GM18508 (cell line): Measurements from ENCODE around the gene HSPA12A.

Source experiments
- ATAC-seq: cut with Tn5 transposase; IDR thresholded peaks from one replicate; pipeline ENCODE4 v1.9.1; 2021; ENCODE audit warnings: moderate number of reproducible peaks; ENCODE audit not compliant: insufficient read depth, unreplicated experiment

The HSPA12A gene

DNA sequence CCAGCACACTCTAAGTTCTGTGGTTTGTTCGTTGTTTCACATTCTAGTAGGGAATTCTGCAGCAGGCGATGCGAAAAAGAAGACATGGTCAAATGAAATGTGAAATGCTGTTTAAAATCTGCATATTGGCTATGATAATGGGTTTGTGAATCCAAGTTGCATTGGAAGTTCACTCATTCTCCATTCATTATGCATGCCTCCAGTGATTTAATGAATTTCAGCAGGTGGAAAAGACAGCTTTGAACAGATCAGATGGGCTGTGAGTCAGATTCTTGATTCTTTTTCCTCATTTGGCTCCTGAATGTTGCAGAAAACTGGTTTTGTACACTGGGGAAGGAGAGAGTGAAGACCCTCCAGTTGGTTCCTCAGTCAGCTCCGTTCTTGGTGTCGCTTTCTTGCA, 69.5 kb downstream of the HSPA12A start:
- ATAC-seq, result no peak

DNA sequence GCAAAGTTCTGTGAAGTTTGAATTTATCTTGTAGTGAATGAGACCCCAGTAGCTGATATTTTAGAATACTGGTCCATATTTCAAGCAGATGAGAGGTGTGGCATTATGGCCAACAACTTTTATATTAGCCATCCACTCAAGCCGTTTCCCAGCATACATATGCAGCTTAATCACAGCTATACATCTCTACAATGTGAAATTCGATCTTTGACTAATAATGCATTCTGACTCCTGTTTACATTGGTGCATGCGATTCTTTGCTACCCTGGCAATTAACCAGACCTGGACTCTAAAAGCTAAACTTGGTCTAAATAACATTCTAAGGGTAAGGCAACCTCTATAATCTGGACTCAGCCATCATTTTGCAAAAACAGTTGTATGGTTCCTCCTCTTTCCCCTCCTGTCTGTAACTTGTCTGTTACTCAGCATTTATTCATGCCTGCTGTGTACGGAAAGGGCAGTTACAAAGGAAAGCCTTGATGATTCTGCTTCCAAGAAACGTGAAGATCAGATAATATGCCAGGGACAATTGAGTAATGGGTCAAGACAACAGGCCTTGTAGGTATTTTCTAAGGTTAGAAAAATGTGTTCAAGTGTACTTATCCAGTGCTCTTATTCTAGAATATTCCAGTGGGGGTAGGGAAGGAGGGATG, 71.0 kb downstream of the HSPA12A start:
- ATAC-seq, result no peak

GRCh38 chr10:116670706-116671105, 71.7 kb downstream of the HSPA12A start:
- no peak for ATAC-seq

DNA sequence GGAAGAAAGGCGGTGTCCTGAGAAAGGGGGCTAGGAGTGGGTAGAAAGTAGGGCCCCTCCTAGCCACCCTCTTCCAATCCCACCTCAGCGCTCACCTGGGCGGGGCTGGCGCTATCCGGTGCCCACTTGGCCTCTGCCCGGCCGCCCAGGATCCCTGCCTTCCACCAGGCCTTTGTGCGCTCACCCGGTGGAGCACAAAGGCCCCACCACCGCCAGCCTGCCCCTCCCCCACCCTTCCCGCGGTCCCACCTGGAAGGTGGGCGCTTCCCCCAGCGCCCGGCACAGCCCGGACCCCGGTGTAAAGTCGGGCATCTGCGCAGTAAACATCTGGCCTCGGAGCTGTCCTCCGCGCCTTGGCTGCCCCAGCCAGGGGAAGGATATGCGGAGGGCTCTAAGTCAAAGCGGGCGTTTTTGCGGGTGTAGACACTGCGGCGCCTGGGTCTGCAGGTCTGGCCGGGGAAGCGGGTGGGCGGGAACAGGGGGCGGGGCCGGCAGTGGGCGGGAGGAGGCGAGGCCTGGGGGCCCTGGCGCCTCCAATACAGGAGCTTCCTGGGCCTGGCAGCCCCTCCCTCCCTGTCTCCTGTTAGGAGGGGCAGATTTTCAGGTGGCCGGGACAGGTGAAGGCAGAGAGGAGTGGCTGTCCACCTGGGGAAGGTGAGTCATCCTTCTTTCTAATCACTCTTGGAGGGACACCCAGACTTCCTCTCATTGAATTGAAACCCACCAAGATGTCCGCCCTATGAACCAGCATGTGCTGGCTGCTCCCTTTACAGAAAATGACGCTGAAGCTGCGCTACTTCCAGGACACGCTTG, 72.3 kb downstream of the HSPA12A start:
- ATAC-seq, result no peak

GRCh38 chr10:116669080-116669479, 73.3 kb downstream of the HSPA12A start:
- no peak for ATAC-seq

GRCh38 chr10:116668446-116668845, 73.9 kb downstream of the HSPA12A start:
- no peak for ATAC-seq

GRCh38 chr10:116668018-116668417, 74.3 kb downstream of the HSPA12A start:
- no peak for ATAC-seq

DNA sequence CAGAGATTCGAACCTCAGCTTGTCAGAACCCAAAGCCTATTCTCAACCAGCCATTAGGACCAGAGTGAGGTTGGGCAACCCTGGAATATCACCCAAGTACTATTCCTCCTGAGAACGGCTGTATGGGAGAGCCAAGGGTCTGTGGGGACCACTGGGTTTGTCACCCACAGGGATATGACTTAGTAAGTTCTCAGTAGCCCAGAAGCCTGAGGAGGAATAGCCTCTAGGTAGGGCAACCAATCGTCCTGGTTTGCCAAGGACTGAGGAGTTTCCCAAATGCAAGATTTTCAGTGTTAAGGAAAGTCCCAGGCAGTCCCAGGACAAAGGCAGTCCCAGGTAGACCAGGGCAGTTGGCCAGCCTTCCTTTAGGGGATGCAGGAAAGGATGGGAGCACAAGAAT, 74.9 kb downstream of the HSPA12A start:
- no peak for ATAC-seq

DNA sequence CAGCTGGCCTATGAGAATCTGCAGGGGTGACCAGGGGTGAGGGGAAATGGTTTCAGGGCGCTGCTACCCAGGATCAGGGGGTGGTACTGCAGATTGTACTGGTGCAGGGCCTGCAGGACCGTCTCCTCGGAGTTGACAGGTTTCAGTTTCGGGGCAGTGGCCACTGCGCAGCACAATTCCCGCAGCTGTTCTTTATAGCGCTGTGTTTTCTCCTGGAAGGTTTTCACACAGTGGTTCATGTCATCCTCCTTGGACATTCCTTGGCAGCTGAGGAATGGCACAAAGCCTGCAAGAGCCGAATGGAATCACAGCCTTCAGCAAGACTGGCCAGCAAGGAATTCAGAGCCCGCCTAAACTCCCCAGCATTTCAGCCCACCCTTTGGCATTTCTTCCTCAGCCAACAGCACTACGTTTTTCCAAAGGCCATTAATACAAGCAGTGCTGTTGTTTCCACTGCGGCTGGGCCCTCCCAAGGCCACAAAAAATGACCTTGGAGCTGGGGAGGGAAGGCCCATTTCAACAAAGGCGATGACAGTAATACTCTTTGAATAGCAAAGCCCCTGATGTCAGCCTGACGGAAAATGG, 76.7 kb downstream of the HSPA12A start:
- ATAC-seq, result no peak

DNA sequence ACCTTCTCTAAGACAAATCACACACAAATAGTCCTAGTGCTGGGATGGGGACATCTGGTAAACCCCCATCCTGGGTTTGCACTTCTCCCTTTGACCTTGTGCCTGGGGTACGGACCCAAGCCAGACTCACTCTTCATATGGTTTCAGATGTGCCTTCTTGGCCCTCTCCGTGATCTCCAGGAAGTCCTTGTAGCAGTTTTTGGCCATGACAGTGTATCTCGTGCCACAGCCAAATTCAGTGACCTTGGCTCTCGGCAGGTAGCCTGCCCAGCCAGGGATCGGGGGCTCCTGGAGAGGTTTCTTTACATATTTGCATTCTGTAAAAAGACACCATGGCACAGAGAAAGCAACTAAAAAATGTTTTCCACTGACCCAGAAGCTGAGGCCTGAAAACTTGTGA, 77.7 kb downstream of the HSPA12A start:
- no peak for ATAC-seq

GRCh38 chr10:116663342-116663741, 79.0 kb downstream of the HSPA12A start:
- no peak for ATAC-seq

DNA sequence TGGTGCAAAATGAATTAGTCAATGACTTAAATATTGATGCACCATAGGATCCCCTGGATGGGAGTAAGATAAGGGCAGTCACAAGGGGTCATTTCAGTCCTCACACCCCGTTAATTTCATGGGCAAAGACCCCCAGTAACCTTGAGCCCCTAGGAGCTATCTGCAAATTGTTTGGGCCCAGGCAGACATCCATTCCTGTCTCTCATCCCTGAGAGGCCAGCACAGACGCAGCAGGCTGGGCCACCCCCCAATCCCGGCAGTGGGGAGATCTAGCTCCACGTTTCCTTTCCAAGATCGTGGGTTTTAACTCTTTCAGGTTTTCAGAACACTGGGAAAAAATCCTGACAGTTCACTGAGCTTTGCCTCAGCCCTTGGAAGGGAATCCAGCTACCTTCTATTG, 81.5 kb downstream of the HSPA12A start:
- ATAC-seq, result no peak

DNA sequence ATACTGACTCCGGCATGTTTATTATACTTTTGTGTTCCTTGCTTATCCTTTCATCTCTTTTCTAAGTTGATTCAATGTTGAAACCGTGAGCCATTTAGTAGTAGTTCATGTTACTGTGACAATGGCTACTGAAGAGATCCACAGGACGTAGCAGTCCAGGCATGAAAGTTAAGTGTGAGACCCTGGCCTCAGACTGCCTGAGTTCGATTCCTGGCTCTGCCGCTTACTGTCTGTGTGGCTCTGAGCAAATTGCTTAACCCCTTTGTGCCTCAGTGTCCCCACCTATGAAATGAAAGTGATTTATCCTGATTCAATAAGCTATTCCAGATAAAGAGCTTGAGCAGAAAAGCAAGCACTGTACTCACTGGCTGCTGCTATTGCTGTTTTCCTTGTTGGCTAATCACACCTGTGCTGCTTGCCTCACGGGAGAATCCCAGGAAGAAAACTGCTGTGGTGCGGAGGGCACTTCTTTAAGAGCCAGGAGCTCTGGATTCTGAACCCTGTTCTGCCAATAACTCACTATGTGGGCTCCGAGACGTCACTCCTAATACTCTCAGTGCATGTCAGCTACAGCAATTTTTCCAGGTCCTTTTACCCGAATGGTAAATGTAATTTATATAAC, 83.2 kb downstream of the HSPA12A start:
- no peak for ATAC-seq

DNA sequence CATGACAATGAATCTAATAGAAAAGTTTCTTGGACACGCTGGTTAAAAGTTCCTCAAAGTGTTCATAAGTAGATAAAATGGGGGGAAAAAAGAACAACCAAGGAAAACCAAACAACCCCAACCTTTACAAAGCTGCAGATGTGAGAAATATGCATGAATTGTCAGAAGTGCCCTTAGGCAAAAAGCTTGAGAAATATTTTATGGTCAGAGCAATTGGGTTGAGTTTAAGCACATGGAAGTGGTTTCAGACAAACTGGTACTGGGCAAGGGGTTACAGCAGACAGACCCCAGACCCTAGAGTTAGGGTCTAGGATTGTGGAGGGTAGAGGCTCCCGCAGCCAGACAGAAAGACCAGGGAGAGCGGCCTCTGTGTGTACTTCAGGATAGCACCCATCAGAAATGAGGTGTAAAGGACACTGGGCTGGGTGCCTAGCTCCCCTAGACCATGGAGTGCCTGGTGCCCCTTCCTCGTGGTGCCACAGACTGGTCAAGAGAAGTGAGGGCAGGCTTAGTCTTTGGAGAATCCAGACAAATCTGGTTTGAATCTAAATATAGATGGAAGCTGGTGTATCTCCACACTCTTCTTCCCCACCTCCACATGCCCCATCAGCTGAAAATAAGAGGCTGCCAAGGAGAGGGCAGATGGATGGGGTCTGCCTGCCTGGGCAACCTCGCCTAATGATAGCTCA, 84.4 kb downstream of the HSPA12A start:
- ATAC-seq, result no peak

- no peak for ATAC-seq
Measured at GRCh38 chr10:116656044-116656443, 86.3 kb downstream of the HSPA12A start.

DNA sequence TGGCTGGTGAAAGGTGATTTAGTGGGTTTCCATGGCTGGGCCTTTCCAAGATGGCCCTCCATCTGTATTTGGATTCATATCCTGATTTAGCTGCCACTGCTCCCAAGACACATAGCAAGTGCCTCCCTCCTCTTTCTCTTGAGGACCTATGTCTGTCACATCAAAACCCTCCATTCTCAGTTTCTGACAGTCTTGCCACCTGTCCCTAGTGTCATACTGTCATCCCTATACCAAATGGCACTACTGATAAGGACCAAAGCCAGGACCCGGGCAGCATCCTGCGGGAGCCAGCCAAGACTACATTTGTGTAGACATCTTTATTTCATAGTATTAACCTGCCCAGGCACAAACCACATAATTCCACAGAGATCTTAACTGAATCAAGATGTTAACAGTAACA, 86.8 kb downstream of the HSPA12A start:
- ATAC-seq, result no peak

DNA sequence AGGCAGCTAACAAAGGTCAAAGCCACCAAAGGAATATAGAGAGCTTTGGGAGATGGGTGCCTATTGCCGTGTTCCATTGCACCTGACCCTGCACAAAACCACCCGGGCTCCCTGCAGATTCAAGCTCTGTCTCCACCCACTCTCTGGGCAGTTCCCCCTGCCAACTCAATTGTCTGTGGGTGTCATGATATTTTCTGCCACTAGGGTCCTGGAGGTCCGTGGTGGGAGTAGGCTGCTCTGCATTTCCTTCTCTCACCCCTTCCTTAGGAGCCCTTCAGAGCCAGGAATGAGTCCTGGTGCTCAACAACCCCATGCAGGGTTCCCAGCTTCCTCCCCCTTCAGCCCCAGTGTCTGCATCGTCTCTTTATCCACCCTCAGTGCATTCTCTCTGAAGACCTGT, 87.5 kb downstream of the HSPA12A start:
- ATAC-seq, result no peak

DNA sequence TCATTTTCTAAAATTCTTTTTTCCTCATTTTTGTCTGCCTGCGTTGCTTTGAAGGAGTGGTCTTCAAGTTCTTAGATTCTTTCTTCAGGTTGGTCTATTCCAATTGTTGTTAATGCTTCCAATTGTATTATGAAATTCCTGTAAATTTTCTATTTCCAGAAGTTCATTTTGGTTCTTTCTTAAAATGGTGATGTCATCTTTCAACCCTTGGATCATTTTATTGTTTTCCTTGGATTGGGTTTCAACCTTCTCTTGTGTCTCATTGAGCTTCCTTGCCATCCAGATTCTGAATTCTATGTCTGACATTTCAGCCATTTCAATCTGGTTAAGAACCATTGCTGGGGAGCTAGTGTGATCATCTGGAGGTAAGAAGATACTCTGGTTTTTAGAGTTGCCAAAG, 88.5 kb downstream of the HSPA12A start:
- ATAC-seq, result no peak

DNA sequence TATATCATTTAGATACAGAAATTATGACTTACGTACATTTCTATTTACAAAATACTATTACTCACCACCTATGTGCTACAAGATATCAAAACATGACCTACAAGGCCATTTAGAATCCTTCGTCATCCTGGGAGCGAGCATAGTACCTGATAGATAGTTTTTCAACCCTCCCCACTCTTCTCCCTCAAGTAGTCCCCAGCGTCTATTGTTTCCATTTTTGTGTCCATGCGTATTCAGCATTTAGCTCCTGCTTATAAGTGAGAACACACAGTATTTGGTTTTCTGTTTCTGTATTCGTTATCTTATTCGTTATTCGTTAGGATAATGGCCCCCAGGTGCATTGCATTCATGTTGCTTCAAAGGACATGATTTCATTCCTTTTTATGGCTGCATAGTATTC, 93.5 kb downstream of the HSPA12A start:
- ATAC-seq, result no peak

DNA sequence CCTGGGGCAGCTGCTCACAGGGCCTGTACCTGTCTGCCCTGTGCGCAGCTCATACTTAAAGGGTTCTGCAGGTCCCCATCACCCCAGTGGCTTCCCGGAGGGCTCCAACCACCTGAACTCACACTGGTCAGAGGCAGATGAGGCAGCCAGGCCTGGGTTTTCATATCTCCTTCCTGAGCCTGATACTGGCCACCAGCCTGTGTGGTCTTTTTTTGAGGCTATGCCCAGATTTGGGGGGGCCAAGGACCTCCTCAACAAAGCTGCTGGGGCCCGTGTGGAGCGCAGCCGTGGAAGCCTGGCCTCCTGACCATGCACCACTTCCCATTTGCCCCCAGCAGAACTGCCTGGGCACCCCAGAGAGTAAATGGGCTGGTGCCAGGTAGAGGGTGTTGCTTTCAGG, 95.9 kb downstream of the HSPA12A start:
- ATAC-seq, result no peak

GRCh38 chr10:116637830-116638229, 104.5 kb downstream of the HSPA12A start:
- ATAC-seq, result no peak
